Omental fat pad (tissue), 4 donors: ENCODE data around the gene NAT16. TPM values are rescaled to one million over a fixed set of nuclear protein-coding genes. Genes with fewer than 3 reads are reported as not detected.
"Not testable (repeated sequence)": the region's sequence is repeated elsewhere in the genome, so short reads cannot be mapped to it uniquely, and the experiment has no call there.

ENCODE experiments used
- ATAC-seq: fragments of 150-250 bp; one replicate; pipeline ENCODE4 v1.9.1; 2016; ENCODE audit warnings: mild to moderate bottlenecking, moderate library complexity; ENCODE audit not compliant: low FRiP score
- DNase-seq: peaks from one replicate; pipeline ENCODE4 v3.0.0-alpha.2; 2019; ENCODE audit warnings: low spot score
- CTCF ChIP-seq, 3 donors: fragments of 450-650 bp; IDR thresholded peaks; one replicate each; pipeline ENCODE4 v1.5.1; 2016 to 2017; ENCODE audit warnings: antibody characterized with exemption in 3 of 3, mild to moderate bottlenecking in 3 of 3, moderate library complexity in 2 of 3
- total RNA-seq, 4 donors: library from RNA; depleted of rRNA; stranded (reverse); fragments of >200 nt; gene quantifications; one replicate each; pipeline ENCODE4 v1.1.0, GENCODE V29; 2016

Gene NAT16
- total RNA-seq, 4 donors from 2014 or later, result 0.09 TPM; not detected in 3

GRCh38 chr7:101210143-101210542 is 30.1 kb upstream of the NAT16 start:
- DNase-seq (no peak), ATAC-seq (no peak)
- no peak for TF ChIP-seq CTCF (IDR thresholded peaks at IDR 0.05)

GRCh38 chr7:101208794-101209193 is 28.7 kb upstream of the NAT16 start:
- no peak for DNase-seq
- ATAC-seq, result no peak

DNA sequence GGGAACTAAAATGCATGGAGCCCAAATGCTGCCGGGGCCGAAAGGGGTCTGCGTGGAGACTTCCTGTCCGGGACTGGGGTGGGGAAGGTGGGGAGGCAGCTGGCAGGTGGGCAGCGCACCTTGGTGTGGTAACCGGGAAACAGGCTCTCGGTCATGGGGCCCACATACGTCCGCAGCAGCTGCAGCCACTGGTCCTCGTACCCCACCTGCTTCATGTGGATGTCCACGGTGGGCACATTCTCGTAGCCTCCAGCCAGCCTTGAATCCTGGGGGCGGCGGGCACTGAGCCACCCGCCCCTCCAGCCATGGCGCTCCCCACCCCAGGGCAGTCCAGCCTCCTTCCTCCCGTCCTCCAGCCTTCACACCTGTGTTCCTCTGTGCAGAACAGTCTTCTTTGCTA is 27.4 kb upstream of the NAT16 start:
- no peak for TF ChIP-seq CTCF (IDR thresholded peaks at IDR 0.05)
- no peak for ATAC-seq
- no peak for DNase-seq

More at GRCh38 chr7:101208794-101209193, 28.7 kb upstream of the NAT16 start:
- no peak for TF ChIP-seq CTCF (IDR thresholded peaks at IDR 0.05)

GRCh38 chr7:101206665-101207042 is 26.6 kb upstream of the NAT16 start:
- TF ChIP-seq CTCF (IDR thresholded peaks at IDR 0.05), result no peak
- DNase-seq (no peak), ATAC-seq (no peak)

GRCh38 chr7:101205901-101206664 is 26.0 kb upstream of the NAT16 start:
- ATAC-seq, result no peak
- no peak for DNase-seq
- no peak for TF ChIP-seq CTCF (IDR thresholded peaks at IDR 0.05)

DNA sequence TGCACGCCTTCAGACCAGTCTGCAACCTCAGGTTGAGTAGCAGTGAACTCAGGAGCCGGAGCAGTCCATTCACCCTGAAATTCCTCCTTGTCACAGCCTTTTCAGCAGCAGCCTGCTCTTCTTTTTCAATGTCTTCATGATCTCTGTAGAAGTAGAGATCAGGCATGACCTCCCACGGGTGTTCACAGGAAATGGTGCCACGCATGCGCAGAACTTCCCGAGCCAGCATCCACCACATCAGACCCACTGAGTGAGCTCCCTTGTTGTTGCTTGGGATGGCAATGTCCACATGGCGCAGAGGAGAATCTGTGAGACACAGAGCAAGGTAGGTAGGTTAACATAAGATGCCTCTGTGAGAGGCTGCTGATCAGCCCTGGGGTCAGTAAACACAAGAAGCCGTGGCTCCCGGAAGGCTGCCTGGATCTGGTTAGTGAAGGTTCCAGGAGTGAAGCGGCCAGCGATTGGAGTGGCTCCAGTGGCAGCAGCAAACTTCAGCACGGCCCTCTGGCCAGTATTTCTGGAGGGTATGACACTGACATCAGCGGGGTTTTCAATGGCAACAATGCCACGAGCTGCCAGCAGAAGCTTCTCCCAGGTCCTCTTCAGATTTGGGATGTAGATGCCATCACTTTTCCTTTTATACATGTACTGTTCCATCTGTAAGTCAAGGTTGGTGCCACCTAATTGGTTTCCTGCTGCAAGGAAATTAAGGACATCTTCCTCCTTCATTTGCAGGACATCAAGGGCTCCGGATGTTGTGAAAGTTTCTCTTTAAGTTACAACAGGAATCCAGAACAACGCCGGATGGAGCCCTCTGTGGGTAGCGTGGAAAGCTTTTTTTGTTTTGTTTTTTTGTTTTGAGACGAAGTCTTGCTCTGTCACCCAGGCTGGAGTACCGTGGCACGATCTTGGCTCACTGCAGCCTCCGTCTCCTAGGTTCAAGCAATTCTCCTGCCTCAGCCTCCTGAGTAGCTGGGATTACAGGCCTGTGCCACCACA is 23.9 kb upstream of the NAT16 start:
- not testable (repeated sequence) for ATAC-seq, DNase-seq

GRCh38 chr7:101202603-101202918 is 22.5 kb upstream of the NAT16 start:
- TF ChIP-seq CTCF (IDR thresholded peaks at IDR 0.05), result no peak
- DNase-seq, result no peak
- ATAC-seq, result no peak
